CD4-positive, alpha-beta T cell treated with Interleukin-1 beta for 1 hour (primary cell): ENCODE data around the gene CD200R1.

Source experiments
- DNase-seq, 2 donors: peaks; one replicate each; pipeline ENCODE4 v3.0.0-alpha.2; 2020 to 2022

The CD200R1 gene

DNA sequence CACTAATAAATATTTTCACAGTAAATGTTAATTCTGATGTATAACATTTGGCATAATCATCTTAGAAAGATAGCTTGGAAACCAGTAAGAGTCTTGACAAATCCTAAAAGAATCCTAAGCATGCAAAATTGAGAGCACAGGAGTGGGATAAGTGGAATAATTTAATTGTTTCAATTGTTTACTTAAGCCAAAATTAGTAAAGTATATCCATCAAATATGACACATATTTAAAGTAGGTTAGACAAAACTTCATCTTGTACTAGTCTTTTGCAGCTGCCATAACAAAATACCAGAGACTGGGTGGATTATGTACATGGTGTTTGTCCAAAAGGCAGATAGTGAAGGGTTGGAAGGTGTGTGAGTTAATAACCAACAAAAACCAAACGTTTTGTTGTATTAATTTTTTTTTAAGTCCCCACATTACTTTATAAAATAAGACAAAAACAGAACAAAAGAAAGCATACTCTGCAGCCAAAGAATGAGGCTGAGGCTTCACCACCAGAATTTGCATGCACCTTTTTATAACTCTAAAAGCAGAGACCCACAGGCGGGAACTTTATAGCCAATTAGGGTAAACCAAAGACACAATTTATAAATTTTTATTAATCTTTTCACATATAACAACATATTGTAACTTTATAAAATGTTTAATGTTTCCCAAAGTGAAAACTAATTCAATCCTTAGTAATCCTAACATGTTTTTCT, 86.4 kb downstream of the CD200R1 start:
- DNase-seq: no peak

DNA sequence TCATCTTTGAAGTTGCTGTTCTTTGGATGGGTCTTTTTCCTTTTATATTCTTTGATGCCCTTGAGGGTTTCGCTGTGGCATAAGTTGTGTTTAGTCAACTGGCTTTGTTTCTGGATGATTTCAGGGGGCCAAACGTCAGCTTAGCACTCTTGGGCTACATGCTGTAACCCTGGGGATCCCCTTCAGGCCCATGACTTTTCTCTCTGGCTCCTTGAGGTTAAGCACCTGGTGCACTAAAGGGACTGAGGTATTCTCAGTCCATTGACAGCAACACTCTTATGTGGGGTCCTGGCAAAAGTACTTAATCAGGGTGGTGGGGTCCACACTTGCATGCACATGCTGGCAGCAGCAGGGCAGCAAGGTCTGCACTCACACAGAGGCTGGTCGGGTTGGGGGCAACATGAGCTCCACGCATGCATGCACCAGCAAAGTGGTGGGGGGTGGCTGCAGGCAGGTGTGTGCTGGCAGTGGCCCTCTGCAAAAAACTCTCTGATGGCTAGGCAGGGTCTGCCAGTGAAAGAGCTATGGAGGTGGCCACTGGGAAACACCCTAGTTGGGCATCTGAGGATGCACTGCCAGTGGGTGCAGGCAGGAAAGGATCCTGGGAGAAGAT, 90.1 kb downstream of the CD200R1 start:
- DNase-seq: no peak

DNA sequence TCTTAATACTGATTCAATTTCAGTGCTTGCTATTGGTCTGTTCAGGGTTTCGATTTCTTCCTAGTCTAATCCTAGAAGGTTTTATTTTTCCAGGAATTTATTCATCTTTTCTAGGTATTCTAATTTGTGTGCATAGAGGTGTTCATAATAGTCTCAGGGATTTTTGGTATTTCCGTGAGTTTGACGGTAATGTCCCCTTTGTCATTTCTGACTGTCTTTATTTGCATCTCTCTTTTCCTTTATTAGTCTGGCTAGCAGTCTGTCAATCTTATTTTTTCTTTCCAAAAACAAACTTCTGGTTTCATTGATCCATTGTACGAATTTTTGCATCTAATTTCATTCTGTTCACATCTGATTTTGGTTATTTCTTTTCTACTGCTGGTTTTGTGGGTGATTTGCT, 93.0 kb downstream of the CD200R1 start:
- no peak for DNase-seq

DNA sequence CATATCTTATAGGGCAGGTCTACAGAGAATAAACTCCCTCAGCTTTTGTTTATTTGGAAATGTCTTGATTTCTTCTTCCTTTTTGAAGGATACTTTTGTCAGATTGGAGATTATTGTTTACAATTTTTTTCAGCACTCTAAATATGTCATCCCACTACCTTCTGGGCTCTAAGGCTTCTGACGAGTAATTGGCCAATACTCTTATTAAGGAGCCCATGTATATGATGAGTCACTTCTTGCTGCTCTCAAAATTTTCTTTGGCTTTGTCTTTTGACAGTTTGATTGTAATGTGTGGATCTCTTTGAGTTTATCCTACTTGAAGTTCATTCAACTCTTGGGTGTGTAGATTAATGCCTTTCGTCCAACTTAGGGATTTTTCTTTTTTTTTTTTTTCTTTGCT, 99.3 kb downstream of the CD200R1 start:
- no peak for DNase-seq

DNA sequence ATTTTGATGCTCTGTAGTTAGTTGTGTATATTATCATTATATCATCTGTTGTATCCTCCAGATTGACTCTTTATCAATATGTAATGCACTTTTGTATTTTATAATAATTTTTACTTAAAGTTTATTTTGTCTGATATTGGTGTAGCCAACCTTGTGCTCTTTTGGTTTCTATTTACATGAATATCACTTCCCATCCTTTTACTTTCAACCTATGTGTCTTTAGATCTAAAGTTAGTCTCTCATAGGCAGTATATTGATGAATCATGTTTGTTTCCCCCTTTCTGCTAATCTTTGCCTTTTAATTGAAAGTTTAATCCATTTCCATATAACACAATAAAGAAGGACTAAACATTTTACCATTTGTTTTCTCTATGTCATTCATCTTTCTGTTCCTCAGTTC, 100.2 kb downstream of the CD200R1 start:
- no peak for DNase-seq

DNA sequence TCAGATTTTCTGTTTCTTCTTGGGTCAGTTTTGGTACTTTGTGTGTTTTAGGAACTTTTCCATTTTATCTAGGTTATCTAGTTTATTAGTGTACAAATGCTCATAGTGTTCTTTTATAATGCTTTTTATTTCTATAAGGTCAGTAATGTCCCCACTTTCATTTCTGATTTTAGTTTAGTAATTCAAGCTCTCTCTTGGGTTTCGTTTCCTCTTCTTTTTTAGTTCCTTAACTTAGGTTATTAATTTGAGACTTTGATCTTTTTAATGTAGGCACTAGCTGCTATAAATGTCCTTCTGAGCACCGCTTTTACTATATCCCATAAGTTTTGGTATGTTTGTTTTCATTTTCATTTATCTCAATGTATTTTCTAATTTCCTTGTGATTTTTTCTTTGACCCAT, 101.3 kb downstream of the CD200R1 start:
- DNase-seq: no peak

DNA sequence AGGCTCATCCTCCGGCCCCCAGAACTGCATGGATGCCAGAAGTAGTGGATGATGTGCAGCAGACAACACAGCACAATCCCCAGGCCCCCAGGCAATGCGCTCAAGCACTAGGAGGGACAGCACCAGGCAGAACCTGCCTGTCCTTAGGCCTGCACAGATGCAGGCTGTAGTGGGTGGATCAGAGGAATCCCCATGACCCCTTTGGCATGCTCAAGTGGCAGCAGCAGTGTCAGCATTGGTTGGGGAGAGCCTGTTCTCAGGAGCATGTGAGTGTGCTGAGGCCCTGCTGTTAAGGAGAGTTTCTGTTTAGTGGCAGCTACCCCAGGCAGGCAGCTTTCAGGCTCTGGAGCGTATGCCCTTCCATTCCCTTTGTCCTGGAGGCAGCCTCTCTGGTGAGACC, 103.2 kb downstream of the CD200R1 start:
- no peak for DNase-seq
